Measurements from ENCODE around the gene CDAN1.

GRCh38 chr15:42719043-42719442 lies 17.9 kb downstream of the CDAN1 start:
- TF ChIP-seq POLR2A (IDR thresholded peaks at IDR 0.05; ENCODE audit: low read length), result no peak
- no peak for TF ChIP-seq GATA1 (IDR thresholded peaks at IDR 0.05; ENCODE audit: low read depth, low read length)
